Calu3 (cell line): ENCODE data around the gene GHR. TPM values are rescaled to one million over a fixed set of nuclear protein-coding genes. Genes with fewer than 3 reads are reported as not detected.

Source experiments
- BruUV-seq: library from RNA; stranded (reverse); fragments of 400-500 nt; replicated peaks from 2 replicates; lab custom pipeline; 2021; lab: Mats Ljungman, UMichigan
- CTCF ChIA-PET: fragments of 300-600 bp; sonication (Branson Sonifier 250); formaldehyde crosslinking; loops from one replicate; lab custom pipeline; 2022; ENCODE audit warnings: antibody characterized with exemption; lab: Charles Lee
- DNase-seq: peaks from one replicate; pipeline ENCODE4 v3.0.0; 2022
- H3K27ac Mint-ChIP-seq: one replicate; pipeline ENCODE4 v1.8.0; 2022; ENCODE audit warnings: mixed read lengths; ENCODE audit not compliant: unreplicated experiment
- H3K27me3 Mint-ChIP-seq: one replicate; pipeline ENCODE4 v1.8.0; 2022; ENCODE audit warnings: mixed read lengths; ENCODE audit not compliant: unreplicated experiment
- H3K36me3 Mint-ChIP-seq: one replicate; pipeline ENCODE4 v1.8.0; 2022; ENCODE audit warnings: mild to moderate bottlenecking, moderate library complexity, mixed read lengths; ENCODE audit not compliant: insufficient read depth, unreplicated experiment
- H3K4me1 Mint-ChIP-seq: one replicate; pipeline ENCODE4 v1.8.0; 2022; ENCODE audit warnings: mild to moderate bottlenecking, low read depth, mixed read lengths; ENCODE audit not compliant: unreplicated experiment
- H3K4me3 Mint-ChIP-seq: one replicate; pipeline ENCODE4 v1.8.0; 2022; ENCODE audit warnings: mild to moderate bottlenecking, low read depth, moderate library complexity, mixed read lengths; ENCODE audit not compliant: unreplicated experiment
- H3K9me3 Mint-ChIP-seq: one replicate; pipeline ENCODE4 v1.8.0; 2022; ENCODE audit warnings: low read depth, mixed read lengths; ENCODE audit not compliant: unreplicated experiment
- intact Hi-C: fragments of 100-400 bp; cut with micrococcal nuclease; formaldehyde crosslinking; loops from one replicate; pipeline ENCODE4 v1.10.0; 2022; ENCODE audit not compliant: unreplicated experiment
- total RNA-seq: library from RNA; stranded (reverse); gene quantifications from 2 replicates; pipeline ENCODE4 v1.2.3, GENCODE V29; 2022
- TF ChIP-seq, protein P1 (sequence below): fragments of 200-600 bp; IDR thresholded peaks from one replicate; pipeline ENCODE4 v1.8.0; 2022; ENCODE audit warnings: antibody characterized with exemption; ENCODE audit not compliant: unreplicated experiment

GHR gene
- total RNA-seq, 1 experiment from 2014 or later: 0.45 TPM

DNA sequence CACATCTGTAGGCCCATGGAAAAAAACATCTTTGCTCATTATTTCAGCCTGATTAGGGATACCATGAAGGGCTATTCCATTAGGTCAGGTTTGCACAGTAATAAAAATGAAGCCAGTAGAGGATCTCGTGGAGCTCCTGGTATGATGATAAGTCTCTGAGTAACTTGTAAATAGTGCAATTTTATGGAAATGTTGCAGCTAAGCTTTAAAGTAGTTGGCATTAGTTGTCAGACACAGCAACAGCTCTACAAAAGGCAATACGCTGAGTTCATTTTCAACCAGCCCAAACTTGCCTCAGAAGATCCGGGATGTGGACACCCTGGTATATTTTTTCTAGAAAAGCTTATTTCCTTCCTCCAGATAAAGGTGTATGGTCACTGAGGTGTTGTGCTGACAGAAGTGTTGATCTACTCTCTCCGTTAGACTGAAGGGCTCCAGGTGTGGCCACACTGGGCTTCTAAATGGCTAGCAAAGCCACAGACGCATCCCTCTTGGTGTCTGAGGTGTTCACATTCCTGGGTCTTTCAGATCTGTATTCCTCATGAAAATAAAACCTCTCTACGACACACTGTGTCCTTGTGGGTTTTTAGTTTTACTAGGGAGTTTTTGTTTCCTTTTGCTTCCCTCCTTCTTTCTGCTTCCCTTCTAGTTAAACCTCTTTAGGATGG, 141.6 kb downstream of the GHR start:
- CTCF ChIA-PET: interaction anchor here (0.9 kb wide), 1 partner anchor 34 kb away, joined by 3 read pairs; no protein-coding TSS in a partner anchor
- TF ChIP-seq, protein P1, sequence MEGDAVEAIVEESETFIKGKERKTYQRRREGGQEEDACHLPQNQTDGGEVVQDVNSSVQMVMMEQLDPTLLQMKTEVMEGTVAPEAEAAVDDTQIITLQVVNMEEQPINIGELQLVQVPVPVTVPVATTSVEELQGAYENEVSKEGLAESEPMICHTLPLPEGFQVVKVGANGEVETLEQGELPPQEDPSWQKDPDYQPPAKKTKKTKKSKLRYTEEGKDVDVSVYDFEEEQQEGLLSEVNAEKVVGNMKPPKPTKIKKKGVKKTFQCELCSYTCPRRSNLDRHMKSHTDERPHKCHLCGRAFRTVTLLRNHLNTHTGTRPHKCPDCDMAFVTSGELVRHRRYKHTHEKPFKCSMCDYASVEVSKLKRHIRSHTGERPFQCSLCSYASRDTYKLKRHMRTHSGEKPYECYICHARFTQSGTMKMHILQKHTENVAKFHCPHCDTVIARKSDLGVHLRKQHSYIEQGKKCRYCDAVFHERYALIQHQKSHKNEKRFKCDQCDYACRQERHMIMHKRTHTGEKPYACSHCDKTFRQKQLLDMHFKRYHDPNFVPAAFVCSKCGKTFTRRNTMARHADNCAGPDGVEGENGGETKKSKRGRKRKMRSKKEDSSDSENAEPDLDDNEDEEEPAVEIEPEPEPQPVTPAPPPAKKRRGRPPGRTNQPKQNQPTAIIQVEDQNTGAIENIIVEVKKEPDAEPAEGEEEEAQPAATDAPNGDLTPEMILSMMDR: no peak
- no peaks in the 10 kb centered on the region for H3K9me3 Mint-ChIP-seq
- intact Hi-C loops: no loop called here
- H3K4me1 Mint-ChIP-seq: no peaks in the 10 kb centered on the region
- no TSS peak for BruUV-seq
- H3K36me3 Mint-ChIP-seq: no peaks in the 10 kb centered on the region
- no peak overlapping the region for H3K27ac Mint-ChIP-seq
- H3K27me3 Mint-ChIP-seq: peaks cover 23% of the 10 kb centered on the region
- no peak for DNase-seq
- no peak overlapping the region for H3K4me3 Mint-ChIP-seq

DNA sequence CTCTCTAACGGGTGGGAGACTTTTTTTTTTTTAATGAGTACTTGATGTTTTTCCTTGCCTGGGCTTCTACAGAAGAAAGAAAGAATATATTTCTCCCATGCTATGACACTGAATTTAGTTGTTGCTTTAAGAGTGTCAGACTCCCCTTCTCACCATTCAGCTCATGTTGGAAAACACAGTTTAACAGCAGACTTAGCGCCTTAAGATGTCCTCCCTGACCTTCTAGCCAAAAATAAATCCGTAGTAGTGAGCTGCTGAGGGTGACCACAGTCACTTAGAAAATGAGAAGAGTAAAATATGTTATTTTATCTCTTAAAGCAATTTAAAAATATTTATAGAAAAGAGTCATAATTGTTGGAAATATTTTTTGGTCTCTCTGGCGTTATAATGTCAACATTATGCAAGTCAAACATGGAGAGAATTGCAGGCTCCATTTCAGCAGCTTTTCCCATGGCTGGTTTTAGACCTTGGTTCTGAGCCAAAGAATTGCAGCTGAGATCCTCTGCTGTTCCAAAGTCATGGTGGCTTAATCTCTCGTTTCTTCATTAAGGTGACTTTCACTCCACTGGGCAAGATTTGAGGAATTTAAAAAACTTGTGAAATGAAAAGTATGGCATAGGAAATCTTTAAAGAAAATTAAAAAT, 143.5 kb downstream of the GHR start:
- H3K36me3 Mint-ChIP-seq: no peaks in the 10 kb centered on the region
- CTCF ChIA-PET: interaction anchor here (2.1 kb wide), 1 partner anchor 17 kb away, joined by 6 read pairs; no protein-coding TSS in a partner anchor
- intact Hi-C loops: no loop called here
- BruUV-seq: no TSS peak
- TF ChIP-seq, protein P1: no peak
- H3K27me3 Mint-ChIP-seq: peaks cover 7% of the 10 kb centered on the region
- DNase-seq: no peak
- no peaks in the 10 kb centered on the region for H3K9me3 Mint-ChIP-seq
- H3K27ac Mint-ChIP-seq: no peak overlapping the region
- H3K4me3 Mint-ChIP-seq: no peak overlapping the region
- no peaks in the 10 kb centered on the region for H3K4me1 Mint-ChIP-seq

DNA sequence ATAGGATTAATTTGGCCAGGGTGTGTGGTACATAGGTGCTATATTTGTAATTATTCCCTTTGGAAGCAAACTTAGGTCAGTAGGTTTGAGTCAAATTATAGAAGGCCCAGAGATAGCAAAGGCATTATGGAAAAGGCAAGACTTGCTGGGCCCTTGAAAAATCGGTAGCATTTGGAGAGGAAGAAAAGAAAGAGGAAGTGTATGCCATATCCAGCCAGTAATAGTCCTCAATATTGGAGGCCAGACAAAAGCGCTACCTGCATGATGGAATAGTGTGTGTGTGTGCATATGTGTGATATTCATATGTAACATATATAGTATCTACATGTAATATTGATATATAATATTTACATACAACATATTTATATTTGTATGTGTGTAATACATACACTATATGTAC, 146.1 kb downstream of the GHR start:
- H3K4me1 Mint-ChIP-seq: no peaks in the 10 kb centered on the region
- TF ChIP-seq, protein P1: no peak
- no TSS peak for BruUV-seq
- CTCF ChIA-PET: no interaction called here
- no peak for DNase-seq
- no peaks in the 10 kb centered on the region for H3K36me3 Mint-ChIP-seq
- peaks cover 28% of the 10 kb centered on the region for H3K27me3 Mint-ChIP-seq
- intact Hi-C loops: no loop called here
- H3K9me3 Mint-ChIP-seq: no peaks in the 10 kb centered on the region
- no peak overlapping the region for H3K4me3 Mint-ChIP-seq
- H3K27ac Mint-ChIP-seq: no peak overlapping the region

DNA sequence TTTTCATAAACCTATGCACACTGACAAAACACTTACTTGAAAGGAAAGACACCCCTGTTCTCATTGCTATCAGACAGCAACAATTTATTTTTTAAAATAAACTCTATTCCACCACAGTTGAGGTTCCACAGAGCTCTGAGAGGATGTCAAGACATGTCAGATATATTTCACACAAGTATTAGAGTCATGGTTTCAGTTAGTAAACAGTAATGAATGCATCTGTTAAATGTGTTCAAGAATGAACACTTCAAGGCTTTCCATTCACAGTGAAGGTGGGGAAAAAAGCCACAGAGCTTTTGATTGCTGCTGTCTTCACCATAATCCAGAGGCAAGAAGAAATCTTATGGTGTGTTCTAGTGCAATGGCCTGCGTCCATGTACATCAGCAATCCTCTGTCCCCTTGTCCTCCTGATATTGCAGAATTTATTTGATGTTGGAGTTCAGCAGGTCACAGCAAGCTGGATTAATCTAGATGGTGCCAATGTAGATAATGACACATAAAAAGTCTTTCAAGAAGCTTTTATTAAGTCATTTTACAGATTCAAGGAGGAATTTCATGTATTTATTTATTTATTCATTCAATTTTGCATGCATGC, 146.8 kb downstream of the GHR start:
- H3K27ac Mint-ChIP-seq: no peak overlapping the region
- TF ChIP-seq, protein P1: no peak
- peaks cover 35% of the 10 kb centered on the region for H3K27me3 Mint-ChIP-seq
- BruUV-seq: no TSS peak
- intact Hi-C loops: no loop called here
- no peaks in the 10 kb centered on the region for H3K9me3 Mint-ChIP-seq
- H3K4me3 Mint-ChIP-seq: no peak overlapping the region
- H3K4me1 Mint-ChIP-seq: no peaks in the 10 kb centered on the region
- no peak for DNase-seq
- CTCF ChIA-PET: no interaction called here
- H3K36me3 Mint-ChIP-seq: no peaks in the 10 kb centered on the region
